ENCODE results near the gene MACF1.

MACF1 gene

DNA sequence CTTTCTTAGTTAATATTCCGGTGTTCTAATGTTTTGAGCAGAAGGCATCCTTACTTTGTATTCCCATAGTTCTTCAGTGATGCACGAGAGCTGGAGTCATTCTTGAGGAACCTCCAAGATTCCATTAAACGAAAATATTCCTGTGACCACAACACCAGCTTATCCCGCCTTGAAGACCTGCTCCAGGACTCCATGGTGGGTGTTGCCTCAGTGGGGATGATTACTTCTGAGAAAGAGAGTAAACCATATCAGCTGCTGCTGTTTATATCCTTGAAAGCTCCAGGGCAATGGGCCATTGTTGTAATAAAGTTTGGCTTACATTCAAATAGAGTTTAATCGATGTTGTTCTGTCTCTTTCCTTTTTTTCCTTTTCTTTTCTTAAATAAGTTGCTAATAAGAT lies 93.1 kb downstream of the MACF1 start:
- no peak for DNase-seq (ENCODE audit: low read depth in 2 of 2)

DNA sequence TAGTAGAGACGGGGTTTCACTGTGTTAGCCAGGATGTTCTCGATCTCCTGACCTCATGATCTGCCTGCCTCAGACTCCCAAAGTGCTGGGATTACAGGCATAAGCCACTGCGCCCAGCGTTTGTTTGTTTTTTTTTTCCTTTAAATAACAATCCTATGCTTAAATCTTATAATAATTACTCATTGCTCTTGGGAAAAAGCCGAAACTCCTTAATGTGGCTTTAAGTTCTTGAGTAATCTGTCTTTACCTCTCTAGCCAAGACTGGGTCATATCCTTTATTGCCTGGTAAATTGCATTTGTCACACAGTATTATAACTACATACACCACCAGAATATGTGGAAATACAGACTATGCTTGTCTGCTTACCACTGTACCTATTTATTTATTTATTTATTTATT lies 97.1 kb downstream of the MACF1 start:
- DNase-seq (ENCODE audit: low read depth in 2 of 2) = no peak

DNA sequence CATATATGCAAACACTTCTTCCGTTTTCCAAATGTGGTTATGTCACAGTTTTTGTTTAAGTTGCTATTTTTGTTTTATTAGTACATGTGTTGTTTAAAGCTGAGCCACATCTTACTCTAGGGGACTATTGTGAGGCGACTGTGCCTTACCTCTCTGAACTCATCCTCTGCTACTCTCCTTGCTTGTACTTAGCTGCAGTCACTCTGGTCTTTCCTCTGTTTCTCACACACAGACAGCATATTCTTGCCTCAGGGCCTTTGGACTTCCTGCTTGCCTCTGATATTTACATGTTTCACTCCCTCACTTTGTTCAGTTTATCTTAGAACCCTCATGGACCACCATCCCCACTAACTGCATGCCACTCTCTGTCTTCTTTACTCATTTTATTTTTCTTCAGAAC lies 101.1 kb downstream of the MACF1 start:
- no peak for DNase-seq (ENCODE audit: low read depth in 2 of 2)

DNA sequence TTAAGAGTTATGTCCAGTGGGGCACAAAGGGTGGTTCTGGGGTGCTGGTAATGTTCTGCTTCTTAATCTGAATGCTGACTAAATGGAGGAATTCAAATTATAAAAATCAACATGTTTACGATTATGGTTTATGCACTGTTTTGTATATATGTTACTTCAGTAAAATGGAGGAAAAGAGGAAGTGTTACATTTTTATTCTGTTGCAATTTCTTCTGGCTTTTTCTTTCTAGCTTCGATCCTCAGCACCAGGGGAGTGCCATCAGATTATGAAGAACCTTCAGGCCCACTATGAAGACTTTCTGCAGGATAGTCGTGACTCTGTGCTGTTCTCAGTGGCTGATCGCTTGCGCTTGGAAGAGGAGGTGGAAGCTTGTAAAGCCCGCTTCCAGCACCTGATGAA lies 105.5 kb downstream of the MACF1 start:
- DNase-seq (ENCODE audit: low read depth in 2 of 2) = no peak

DNA sequence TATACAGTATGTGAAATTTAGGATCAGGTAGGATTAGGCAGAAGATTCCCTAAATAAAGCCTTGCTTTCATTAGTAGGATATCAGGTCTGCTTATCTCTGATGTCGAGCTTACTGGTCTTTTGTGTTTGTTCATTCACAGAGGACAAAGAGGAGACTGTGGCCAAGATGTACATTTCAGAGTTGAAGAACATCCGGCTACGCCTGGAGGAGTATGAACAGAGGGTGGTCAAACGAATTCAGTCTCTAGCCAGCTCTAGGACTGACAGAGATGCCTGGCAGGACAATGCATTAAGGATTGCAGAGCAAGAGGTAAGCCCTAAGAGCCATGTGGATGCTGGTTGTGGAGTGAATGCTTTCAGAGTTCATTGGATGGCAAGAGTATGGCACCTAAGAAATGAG lies 106.2 kb downstream of the MACF1 start:
- DNase-seq (ENCODE audit: low read depth in 2 of 2) = no peak

DNA sequence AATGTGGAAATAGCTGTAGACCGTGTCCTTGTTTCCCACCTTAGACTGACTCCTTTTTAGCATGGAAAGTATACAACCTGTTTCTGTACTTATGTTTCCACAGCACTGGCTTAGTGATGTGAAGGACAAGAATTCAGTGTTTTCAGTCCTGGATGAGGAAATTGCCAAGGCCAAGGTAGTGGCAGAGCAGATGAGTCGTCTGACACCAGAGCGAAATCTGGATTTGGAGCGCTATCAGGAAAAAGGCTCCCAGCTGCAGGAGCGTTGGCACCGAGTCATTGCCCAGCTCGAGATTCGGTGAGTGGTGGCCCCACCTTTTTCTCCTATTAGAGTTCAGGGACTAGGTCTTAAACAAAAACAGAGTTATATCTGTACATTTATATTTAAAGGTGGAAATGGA lies 112.6 kb downstream of the MACF1 start:
- DNase-seq (ENCODE audit: low read depth in 2 of 2) = no peak

DNA sequence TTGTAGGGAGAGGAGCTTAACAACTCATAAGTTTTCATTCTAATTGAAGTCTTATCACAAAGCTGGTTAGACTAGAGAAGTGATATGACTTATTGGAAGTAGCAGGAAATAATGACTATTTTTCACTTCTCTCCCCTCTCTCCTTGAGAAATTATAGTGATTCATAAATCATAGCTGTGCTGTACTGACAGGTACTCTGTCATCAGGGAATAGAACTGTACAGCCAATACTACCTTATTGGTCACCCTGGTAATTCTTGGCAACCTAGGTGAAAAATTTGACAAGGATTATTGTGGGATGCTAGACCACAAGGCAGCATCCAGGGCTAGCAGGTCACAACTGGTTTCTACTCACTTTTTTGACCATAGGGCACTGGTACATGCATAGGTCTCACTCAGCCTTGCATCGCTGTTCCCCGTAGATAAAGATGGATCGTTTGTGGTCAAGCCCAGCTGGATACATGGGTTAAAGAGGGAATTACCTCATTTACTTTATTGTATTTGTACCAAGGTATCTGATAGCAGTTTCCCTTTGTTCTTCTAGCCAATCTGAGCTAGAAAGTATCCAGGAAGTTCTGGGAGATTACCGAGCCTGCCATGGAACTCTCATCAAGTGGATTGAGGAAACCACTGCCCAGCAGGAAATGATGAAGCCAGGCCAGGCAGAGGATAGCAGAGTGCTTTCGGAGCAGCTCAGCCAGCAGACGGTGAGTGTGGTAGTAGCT lies 113.6 kb downstream of the MACF1 start:
- DNase-seq (ENCODE audit: low read depth in 2 of 2) = no peak

DNA sequence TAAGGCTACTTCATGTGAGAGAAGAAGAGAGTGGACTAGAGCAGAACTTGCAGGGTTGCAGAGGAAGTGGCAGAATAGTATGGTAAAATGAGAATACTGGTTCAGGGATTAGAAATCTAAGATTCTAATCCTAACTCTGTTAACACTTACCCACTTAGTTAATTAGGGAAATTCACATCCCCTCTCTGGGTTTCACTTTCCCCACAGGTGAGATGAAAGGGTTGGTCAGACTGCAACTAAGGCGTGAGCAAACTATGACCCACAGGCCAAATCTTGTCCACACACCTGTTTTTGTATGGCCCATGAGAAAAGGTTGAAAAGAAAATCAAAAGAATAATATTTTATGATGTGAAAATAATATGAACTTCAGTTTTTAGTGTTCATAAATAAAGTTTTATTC lies 117.5 kb downstream of the MACF1 start:
- no peak for DNase-seq (ENCODE audit: low read depth in 2 of 2)

DNA sequence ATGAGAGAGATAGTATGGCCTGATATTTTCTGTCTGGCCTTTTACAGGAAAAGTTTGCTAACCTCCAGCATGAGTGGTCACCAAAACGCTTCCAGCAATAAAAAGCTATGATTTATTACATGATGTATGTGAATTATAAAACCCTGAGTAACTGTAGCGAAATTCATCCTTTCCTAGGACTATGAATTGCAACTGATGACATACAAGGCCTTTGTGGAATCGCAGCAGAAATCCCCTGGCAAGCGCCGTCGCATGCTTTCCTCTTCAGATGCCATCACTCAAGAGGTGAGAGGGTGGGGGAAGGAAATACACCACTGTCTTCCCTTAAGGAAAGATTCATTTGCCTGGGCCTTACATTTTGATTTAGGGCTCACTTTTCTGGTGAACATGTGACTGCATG lies 117.9 kb downstream of the MACF1 start:
- no peak for DNase-seq (ENCODE audit: low read depth in 2 of 2)

DNA sequence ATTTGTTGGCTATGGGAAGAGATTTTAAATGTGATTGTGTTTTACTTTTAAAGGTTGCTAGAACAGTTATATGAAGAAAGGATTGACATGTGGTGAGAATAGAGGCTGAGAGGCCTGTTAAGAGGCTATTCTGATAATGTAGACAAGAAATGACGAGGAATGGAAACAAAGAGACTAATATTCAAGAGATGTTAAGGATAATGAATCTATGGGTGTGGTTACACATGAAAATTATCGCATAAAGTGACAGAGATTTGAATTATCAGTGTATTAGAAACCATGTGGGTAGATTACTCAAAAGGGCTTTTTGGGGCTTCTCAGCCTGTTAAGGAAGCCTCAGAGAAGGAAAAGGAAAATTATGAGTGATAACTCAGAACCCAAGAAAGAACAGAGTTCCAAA lies 120.4 kb downstream of the MACF1 start:
- no peak for DNase-seq (ENCODE audit: low read depth in 2 of 2)

DNA sequence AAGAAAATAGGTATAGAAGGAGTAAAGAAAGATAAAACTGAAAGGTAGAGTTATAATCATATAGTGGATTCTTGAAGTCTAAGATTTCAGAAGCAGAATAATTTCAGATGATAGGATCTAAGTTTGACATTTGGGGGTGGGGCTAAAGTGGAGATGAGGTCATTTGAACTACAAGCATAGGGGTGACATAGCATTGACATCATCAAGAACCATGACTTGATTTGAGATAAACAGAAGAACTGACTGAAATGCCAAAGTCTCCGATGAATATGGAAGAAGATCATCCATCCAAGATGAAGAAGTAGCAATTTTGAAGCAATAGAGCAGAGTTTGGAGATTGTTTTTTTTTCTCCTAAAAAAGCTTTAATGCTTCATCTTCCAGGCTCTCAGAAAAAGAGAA lies 122.3 kb downstream of the MACF1 start:
- DNase-seq (ENCODE audit: low read depth in 2 of 2) = no peak

DNA sequence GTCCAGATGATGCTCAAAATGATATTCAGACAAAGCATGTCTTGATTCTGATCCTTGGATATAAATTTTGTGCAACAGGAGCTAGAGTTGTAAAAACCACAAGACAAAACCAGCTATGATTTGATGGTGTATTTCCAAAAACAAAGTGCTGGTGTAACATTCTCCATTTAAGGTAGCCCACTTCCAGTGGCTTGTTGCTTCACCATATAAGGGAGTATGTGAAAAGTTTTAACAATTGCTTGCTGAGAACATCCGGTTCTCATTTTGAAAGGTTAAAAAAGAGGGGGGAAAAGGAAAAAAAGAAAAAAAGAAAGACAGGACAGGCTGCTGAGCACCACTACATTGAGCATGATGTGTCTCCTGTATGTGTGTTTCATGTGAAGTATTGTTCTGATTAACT lies 123.6 kb downstream of the MACF1 start:
- no peak for DNase-seq (ENCODE audit: low read depth in 2 of 2)

DNA sequence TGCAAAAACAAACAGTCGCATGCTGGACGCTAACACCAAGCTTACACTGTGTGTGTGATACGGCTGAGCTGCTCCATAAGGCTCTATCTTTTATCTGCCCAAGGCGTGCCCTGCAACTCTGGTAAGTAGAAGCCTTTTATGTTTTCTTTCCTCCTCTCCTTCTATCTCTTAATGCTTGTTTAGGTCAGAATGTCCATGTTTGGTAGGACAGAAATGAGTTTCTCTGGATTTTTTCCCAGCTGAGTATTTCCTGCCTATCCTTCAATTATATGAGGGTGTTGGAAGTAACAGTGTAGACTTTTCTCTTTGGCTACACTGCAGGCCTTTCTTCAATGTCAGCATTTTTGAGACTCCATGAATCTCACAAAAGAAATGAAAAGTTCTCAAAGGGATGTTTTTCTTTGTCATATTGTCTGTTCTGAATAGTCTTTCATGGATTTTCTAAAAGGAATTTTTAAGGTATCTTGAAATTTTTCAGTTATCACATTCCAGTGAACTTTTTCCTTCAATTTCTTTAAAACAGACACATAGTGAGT lies 124.2 kb downstream of the MACF1 start:
- no peak for DNase-seq (ENCODE audit: low read depth in 2 of 2)

DNA sequence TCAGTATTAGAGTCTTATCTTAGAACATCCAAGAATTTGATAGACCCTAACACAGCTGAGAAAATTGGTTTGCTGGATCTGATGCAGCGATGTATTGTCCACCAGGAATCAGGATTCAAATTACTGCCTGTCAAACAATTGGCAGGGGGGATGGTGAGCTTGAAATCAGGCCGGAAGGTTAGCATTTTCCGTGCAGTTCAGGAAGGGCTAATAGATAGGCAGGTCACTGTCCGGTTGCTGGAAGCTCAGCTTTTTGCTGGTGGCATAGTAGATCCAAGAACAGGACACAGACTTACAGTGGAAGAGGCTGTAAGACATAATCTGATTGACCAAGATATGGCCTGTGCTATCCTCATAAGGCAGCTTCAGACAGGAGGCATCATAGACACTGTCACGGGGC lies 127.2 kb downstream of the MACF1 start:
- DNase-seq (ENCODE audit: low read depth in 2 of 2) = no peak

DNA sequence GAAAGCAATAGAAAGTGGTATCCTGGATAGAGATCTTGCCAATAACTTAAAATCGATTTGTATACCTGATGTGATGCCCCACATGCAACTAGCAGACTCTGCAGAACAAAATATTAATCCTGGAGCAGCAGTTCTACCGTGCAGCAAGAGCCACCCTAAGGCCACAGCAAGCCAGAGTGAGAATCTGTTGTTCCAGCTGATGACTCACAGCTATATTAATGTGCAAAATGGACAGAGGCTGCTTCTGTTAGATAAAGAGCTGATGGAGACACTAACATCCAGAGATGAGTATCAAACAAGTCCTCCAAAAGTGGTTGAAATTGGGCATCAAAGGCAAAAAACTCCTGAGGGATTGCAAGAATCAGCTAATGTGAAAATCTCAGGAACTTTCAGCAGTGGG lies 127.8 kb downstream of the MACF1 start:
- DNase-seq (ENCODE audit: low read depth in 2 of 2) = no peak

DNA sequence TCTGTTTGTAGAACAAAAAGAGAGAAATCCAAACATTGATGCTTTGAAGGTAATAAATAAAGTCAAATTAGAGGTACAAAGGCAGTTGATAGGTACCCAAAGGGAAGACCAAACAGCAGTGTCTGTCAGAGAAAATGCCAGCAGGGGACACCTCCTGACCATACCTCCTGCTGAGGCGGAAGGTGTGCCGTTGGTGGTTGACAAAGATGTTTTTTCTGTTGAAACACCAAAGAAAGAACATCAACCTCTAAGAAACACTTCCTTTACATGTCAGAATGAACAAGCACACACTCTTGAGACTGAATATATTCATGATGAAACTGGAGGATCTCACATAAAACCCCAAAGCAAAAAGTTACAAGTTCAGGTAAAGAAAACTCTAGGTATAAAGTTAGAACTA lies 128.3 kb downstream of the MACF1 start:
- DNase-seq (ENCODE audit: low read depth in 2 of 2) = no peak

DNA sequence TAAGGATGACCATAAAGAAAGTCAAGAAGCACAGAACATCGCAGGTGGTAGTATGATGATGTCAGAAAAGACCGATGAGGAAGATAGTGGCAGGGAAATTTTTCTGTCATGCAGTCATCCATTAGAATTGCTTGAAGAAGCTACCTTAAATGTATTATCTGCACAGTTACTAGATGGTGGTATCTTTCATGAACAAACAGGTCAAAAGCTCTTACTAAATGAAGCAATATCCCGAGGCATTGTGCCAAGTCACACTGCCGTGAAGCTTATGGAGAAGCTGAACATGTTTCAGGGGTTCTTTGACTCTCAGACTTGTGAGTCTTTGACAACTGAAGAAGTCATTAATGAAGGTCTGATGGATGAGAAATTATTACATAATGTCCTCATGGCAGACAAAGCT lies 128.8 kb downstream of the MACF1 start:
- no peak for DNase-seq (ENCODE audit: low read depth in 2 of 2)

DNA sequence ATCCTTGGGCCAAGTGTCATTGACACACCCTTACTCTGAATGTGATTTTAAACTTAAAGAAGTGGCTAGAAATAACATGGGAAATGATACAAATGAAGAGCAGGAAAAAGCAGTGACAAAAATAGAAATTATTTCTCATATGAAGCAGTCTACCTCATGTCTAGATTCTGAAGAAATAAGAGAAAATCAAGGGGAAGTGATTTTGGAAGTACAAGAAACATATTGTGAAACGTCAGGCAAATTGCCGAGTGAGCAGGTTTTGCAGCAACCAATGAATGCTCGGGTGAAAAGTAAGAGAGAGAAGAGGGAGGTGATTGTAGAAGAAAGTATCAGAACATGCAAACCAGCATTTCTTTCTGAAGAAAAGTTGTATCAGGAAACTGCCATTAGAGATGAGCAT lies 130.7 kb downstream of the MACF1 start:
- no peak for DNase-seq (ENCODE audit: low read depth in 2 of 2)

DNA sequence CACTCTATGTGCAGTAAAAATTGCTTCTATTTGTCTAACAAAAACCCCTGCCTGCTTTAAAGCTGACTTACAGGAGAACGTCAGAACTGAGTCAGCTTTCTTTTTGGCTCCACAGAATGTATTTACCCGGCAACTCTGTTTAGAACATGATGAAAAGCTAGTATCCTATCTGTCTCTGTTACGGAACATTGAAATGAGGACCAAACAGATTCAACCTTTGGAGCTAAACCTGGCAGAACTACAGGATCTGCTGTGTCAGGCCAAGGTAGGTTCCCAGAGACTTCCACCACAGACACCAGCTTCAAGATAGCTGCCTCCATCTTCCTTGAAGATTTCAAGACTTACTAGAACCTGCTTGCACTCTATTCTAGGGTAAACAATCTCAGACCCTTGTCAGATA lies 132.6 kb downstream of the MACF1 start:
- no peak for DNase-seq (ENCODE audit: low read depth in 2 of 2)

DNA sequence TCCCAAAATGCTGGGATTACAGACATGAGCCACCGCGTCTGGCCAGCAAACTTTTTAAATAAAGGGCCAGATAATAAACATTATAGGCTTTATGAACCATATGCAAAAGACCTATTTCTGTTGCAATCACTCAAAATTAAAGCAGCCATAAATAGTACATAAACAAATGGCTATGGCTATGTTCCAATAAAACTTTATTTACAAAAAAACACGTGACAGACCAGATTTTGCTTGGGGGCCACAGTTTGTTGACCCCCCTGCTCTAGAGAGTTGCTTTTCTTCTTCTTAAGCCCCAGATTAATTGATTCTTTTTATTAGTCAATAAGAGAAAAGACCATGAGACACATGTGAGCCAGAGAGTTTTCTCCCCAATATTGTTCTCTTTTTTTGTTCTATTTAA lies 138.3 kb downstream of the MACF1 start:
- no peak for DNase-seq (ENCODE audit: low read depth in 2 of 2)

DNA sequence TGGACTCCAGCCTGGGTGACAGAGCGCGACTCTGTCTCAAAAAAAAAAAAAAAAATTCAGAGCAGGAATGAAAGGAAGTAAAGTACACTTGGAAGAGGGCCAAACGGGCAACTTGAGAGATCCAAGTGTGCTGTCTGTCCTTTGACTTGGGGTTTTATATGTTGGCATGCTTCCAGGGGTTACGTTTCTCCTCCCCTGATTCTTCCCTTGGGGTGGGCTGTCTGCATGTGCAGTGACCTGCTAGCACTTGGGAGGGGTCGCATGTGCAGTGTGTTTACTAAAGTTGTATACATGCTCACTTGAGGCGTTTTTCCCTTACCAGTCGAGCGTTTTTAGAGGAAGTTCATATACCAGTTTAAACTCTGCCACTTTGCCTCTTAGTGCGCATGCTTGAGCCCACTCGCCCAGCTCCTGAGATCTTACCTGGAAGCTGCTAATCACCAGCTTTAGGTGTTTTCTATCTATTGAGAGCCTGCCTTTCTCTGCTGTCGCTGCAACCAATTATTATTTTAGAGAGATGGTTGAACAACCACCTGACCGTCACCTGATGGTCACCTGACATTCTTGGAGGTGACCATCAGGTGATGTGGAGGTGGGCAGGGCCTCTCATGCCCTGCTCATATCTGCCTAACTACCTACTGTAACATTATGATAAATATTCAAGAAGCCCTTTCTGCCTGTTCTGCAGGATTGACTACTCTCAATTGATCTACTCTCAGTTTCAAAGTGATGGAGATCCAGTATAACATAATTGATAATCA lies 140.1 kb downstream of the MACF1 start:
- DNase-seq (ENCODE audit: low read depth in 2 of 2) = no peak

DNA sequence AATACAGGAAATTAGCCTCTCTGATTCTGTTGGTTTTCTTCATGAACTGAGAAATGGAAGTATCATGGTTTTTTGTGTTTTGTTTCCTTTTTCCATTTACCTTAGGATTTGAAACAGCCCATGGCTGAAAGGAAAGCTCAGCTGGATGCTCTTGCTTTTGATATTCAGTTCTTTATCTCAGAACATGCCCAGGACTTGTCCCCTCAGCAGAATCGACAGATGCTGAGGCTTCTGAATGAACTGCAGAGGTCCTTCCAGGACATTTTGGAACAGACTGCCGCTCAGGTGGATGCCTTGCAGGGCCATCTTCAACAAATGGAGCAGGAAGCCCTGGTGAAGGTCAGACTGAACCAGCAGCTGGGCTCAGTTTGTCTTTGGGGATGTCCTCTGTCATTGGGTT lies 142.4 kb downstream of the MACF1 start:
- no peak for DNase-seq (ENCODE audit: low read depth in 2 of 2)

DNA sequence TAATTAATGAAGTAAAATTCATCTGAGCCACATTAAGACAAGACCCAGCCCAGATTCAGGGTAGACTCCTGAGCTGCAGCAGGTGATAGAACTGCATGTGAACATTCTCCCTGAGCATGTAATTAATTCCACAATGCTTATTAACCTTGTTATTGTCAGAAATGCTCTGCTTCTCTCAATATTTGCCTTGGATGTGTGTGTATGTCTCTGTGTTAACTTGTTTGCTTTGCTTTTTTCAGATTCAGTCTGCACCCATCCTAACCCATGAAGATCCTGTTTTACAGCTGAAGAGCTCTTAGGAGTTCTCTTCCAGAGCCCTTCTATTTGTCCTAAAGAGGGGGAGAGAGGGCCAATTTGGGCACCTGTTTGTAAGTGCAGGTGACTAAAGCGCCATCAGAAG lies 143.8 kb downstream of the MACF1 start:
- DNase-seq (ENCODE audit: low read depth in 2 of 2) = no peak

Measured in activated CD4-positive, alpha-beta T cell treated with anti-CD3 and anti-CD28 coated beads for 24 hours (primary cell).